HepG2 (cell line): Measurements from ENCODE around the gene CDCP1. TPM values are rescaled to one million over a fixed set of nuclear protein-coding genes. Genes with fewer than 3 reads are reported as not detected.

Experiments used
- ATF2 ChIP-seq: sonication (generic); formaldehyde crosslinking; IDR thresholded peaks from 2 replicates; pipeline ENCODE4 v1.4.0; 2020; ENCODE audit warnings: missing genetic modification reagents
- ELK4 ChIP-seq: sonication (generic); formaldehyde crosslinking; IDR thresholded peaks from 2 replicates; pipeline ENCODE4 v1.9.0; 2021; ENCODE audit warnings: missing genetic modification reagents, borderline replicate concordance
- MAF1 ChIP-seq: sonication (generic); formaldehyde crosslinking; IDR thresholded peaks from 2 replicates; pipeline ENCODE4 v1.5.0; 2020; ENCODE audit warnings: missing genetic modification reagents, borderline replicate concordance
- MBNL3 ChIP-seq: fragments of 250-450 bp; sonication (Bioruptor Pico); conservative IDR thresholded peaks from 2 replicates; pipeline ENCODE4 v1.8.0; 2022; ENCODE audit warnings: mild to moderate bottlenecking, inconsistent platforms
- THAP7 ChIP-seq: sonication (generic); formaldehyde crosslinking; IDR thresholded peaks from 2 replicates; pipeline ENCODE4 v1.8.1; 2023; ENCODE audit warnings: mild to moderate bottlenecking, missing genetic modification reagents
- ZNF205 ChIP-seq: IDR thresholded peaks from 2 replicates; pipeline ENCODE4 v1.6.1; 2018; ENCODE audit warnings: missing biosample characterization, missing genetic modification reagents
- ZNF230 ChIP-seq: sonication (generic); formaldehyde crosslinking; IDR thresholded peaks from 2 replicates; pipeline ENCODE4 v1.4.0; 2020; ENCODE audit warnings: mild to moderate bottlenecking, missing genetic modification reagents
- ZNF580 ChIP-seq: IDR thresholded peaks from 2 replicates; pipeline ENCODE4 v1.6.1; 2016; ENCODE audit warnings: low read depth, borderline replicate concordance
- ZNF720 ChIP-seq: sonication (generic); formaldehyde crosslinking; IDR thresholded peaks from 2 replicates; pipeline ENCODE4 v1.4.0; 2020; ENCODE audit warnings: missing genetic modification reagents
- polyA plus RNA-seq, 8 experiments: library from polyadenylated mRNA; depleted of rRNA in 3 of 8; stranded (reverse) in 7 of 8; unstranded in 1 of 8; fragments of >200 nt; fragmentation: Illumina TruSeq in 4 of 8; extraction: Trizol in 4 of 8; gene quantifications; 2 replicates each; pipeline versions ENCODE4 v1.2.1 to v1.2.3, GENCODE V29; 2011 to 2016; ENCODE audit warnings: low read depth in 4 of 8, missing spikeins in 1 of 8, mixed read lengths in 1 of 8; ENCODE audit not compliant: insufficient read depth in 1 of 8
- total RNA-seq, 5 experiments: library from RNA; depleted of rRNA; stranded (reverse); fragments of >200 nt; fragmentation: Illumina TruSeq; extraction: Trizol; gene quantifications; 2 replicates each; pipeline ENCODE4 v1.2.3, GENCODE V29; 2016; ENCODE audit warnings: low read depth in 1 of 5

CDCP1 gene
- total and polyA plus RNA-seq, 2 of the 13 experiments (the other 11 are each of a cell fraction or from before 2014, with no cell fraction given) = 0.11 to 0.18 TPM

GRCh38 chr3:45065373-45065720 lies 80.8 kb downstream of the CDCP1 start (continued):
- no peak for TF ChIP-seq ZNF580 (CRISPR knock-in tag)
- TF ChIP-seq ZNF205 = no peak
- TF ChIP-seq MAF1 (CRISPR knock-in tag) = no peak
- TF ChIP-seq ZNF230 (CRISPR knock-in tag) = no peak
- TF ChIP-seq MBNL3 (CRISPR knock-in tag) = no peak
- no peak for TF ChIP-seq THAP7 (CRISPR knock-in tag)
- no peak for TF ChIP-seq ELK4 (CRISPR knock-in tag)
- TF ChIP-seq ATF2 (CRISPR knock-in tag) = no peak
- TF ChIP-seq ZNF720 (CRISPR knock-in tag) = no peak
